Caco-2 (cell line): ENCODE data around the gene ARFGEF2. TPM values are rescaled to one million over a fixed set of nuclear protein-coding genes. Genes with fewer than 3 reads are reported as not detected.
A peak's percentile ranks its signal among the peaks of the same experiment; 100 is the strongest.
"Not testable (repeated sequence)": the region's sequence is repeated elsewhere in the genome, so short reads cannot be mapped to it uniquely, and the experiment has no call there.

Experiments used
- BruUV-seq: library from RNA; stranded (reverse); fragments of 400-500 nt; replicated peaks from 2 replicates; lab custom pipeline; 2021; lab: Mats Ljungman, UMichigan
- CTCF ChIA-PET: fragments of 300-600 bp; sonication (Branson Sonifier 250); formaldehyde crosslinking; loops from one replicate; lab custom pipeline; 2022; ENCODE audit warnings: antibody characterized with exemption; lab: Charles Lee
- POLR2A ChIA-PET: fragments of 300-600 bp; sonication (Branson Sonifier 250); formaldehyde crosslinking; loops from one replicate; lab custom pipeline; 2022; ENCODE audit warnings: antibody characterized with exemption; lab: Charles Lee
- DNase-seq, 2 experiments: peaks; one replicate each; pipeline versions ENCODE4 v3.0.0 to v3.0.0-alpha.2; 2020 to 2022
- H3K27me3 ChIP-seq: replicated peaks from 2 replicates; pipeline ENCODE4 v1.6.0; 2011; ENCODE audit warnings: low read length; ENCODE audit not compliant: control insufficient read depth, insufficient read depth
- H3K36me3 ChIP-seq: 2 replicates; pipeline ENCODE4 v1.5.1; 2011; ENCODE audit warnings: low read length; ENCODE audit not compliant: control insufficient read depth, insufficient read depth
- H3K4me1 ChIP-seq: fragments of 250-450 bp; sonication (Bioruptor Pico); 2 replicates; pipeline ENCODE4 v1.5.1; 2020; ENCODE audit warnings: mild to moderate bottlenecking
- H3K4me3 ChIP-seq: 2 replicates; pipeline ENCODE4 v1.5.1; 2011; ENCODE audit warnings: low read depth, mild to moderate bottlenecking, control low read depth, low read length
- H3K9me3 ChIP-seq: fragments of 250-450 bp; sonication (Bioruptor Pico); 2 replicates; pipeline ENCODE4 v1.5.1; 2020; ENCODE audit warnings: mild to moderate bottlenecking, moderate library complexity
- H3K27ac Mint-ChIP-seq: one replicate; pipeline ENCODE4 v1.8.0; 2022; ENCODE audit warnings: mixed read lengths; ENCODE audit not compliant: unreplicated experiment
- H3K27me3 Mint-ChIP-seq: one replicate; pipeline ENCODE4 v1.8.0; 2022; ENCODE audit warnings: mixed read lengths; ENCODE audit not compliant: insufficient read depth, unreplicated experiment
- H3K36me3 Mint-ChIP-seq: one replicate; pipeline ENCODE4 v1.8.0; 2022; ENCODE audit warnings: mild to moderate bottlenecking, mixed read lengths; ENCODE audit not compliant: insufficient read depth, unreplicated experiment
- H3K4me1 Mint-ChIP-seq: one replicate; pipeline ENCODE4 v1.8.0; 2022; ENCODE audit warnings: low read depth, mixed read lengths; ENCODE audit not compliant: unreplicated experiment
- H3K4me3 Mint-ChIP-seq: one replicate; pipeline ENCODE4 v1.8.0; 2022; ENCODE audit warnings: mild to moderate bottlenecking, moderate library complexity, mixed read lengths; ENCODE audit not compliant: unreplicated experiment
- H3K9me3 Mint-ChIP-seq: one replicate; pipeline ENCODE4 v1.8.0; 2022; ENCODE audit warnings: mixed read lengths; ENCODE audit not compliant: unreplicated experiment
- CTCF ChIP-seq, 2 experiments: fragments of 200-600 bp in 1 of 2; IDR thresholded peaks; 1 replicate in 1 of 2; 2 replicates in 1 of 2; pipeline versions ENCODE4 v1.5.1 to v1.8.0; 2011 to 2022; ENCODE audit warnings: antibody characterized with exemption in 1 of 2, control low read depth in 1 of 2, inconsistent platforms in 1 of 2, low read depth in 1 of 2, low read length in 1 of 2, mild to moderate bottlenecking in 1 of 2, moderate library complexity in 1 of 2; ENCODE audit not compliant: insufficient read depth in 1 of 2, severe bottlenecking in 1 of 2, unreplicated experiment in 1 of 2
- intact Hi-C: fragments of 100-400 bp; cut with micrococcal nuclease; formaldehyde crosslinking; loops from one replicate; pipeline ENCODE4 v1.10.0; 2022; ENCODE audit not compliant: unreplicated experiment
- total RNA-seq: library from RNA; stranded (reverse); gene quantifications from 2 replicates; pipeline ENCODE4 v1.2.3, GENCODE V29; 2022

Gene ARFGEF2
- total RNA-seq, 1 experiment from 2014 or later, result 78.8 TPM

DNA sequence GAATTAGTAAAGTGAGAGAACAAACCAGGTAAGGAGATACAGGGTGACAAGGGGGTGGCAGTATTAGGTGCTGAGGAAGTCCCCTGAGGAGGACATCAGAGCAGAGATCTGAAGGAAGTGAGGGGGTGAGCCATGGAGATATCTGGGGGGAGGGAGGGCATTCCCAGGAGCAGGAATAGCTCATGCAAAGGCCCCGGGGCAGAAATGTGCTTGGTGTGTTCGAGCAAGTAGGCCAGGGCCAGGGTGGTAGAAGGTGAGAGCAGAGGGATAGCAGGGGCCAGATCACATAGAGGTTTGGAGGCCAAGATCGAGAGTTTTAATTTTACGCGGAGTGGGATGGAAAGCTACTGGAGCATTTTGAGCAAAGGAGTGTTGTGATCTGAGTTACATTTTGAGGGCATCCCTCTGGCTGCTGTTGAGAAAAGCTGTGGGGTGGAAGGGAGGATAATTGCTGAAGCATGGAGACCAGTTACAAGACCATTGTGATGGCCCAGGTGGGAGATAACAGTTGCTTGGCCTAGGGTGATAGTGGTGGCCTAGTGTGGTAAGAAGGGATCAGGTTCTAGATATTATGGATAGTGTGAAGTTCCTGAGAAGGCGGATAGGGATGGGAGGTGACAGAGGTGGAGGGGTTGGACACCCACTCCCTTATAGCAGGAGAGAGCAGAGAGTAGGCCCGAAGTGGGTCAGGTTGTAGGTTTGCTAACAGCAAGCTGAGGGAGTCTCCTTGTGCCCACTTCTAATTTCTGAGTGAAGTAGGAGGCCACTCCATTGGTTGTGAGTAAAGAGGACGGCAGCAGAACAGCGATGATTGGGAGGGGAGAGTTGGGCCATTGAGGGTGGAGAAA is 10.2 kb downstream of the ARFGEF2 start:
- ChIA-PET CTCF (no interaction called here), POLR2A (no interaction called here)
- no peaks in the 10 kb centered on the region for H3K36me3 ChIP-seq
- no peak for TF ChIP-seq CTCF (IDR thresholded peaks at IDR 0.05; ENCODE audit: insufficient read depth in 1 of 2, low read depth in 1 of 2, low read length in 1 of 2, severe bottlenecking in 1 of 2, unreplicated experiment in 1 of 2)
- no peak overlapping the region for H3K4me3 ChIP-seq
- Mint-ChIP-seq H3K27me3 (no peaks in the 10 kb centered on the region), H3K36me3 (peaks cover 11% of the 10 kb centered on the region), H3K9me3 (no peaks in the 10 kb centered on the region), H3K27ac (no peak overlapping the region), H3K4me1 (no peaks in the 10 kb centered on the region), H3K4me3 (no peak overlapping the region)
- DNase-seq, result no peak
- no TSS peak for BruUV-seq
- intact Hi-C loops, result no loop called here
- H3K27me3 ChIP-seq, result no peaks in the 10 kb centered on the region
- no peaks in the 10 kb centered on the region for H3K4me1 ChIP-seq
- H3K9me3 ChIP-seq, result no peaks in the 10 kb centered on the region

GRCh38 chr20:48932375-48932941 is 10.9 kb downstream of the ARFGEF2 start:
- no TSS peak for BruUV-seq
- CTCF ChIA-PET, result no interaction called here
- no peak for DNase-seq
- peaks cover 18% of the 10 kb centered on the region for H3K36me3 Mint-ChIP-seq
- Histone ChIP-seq H3K9me3 (no peaks in the 10 kb centered on the region), H3K27me3 (no peaks in the 10 kb centered on the region), H3K4me3 (no peak overlapping the region), H3K4me1 (no peaks in the 10 kb centered on the region), H3K36me3 (no peaks in the 10 kb centered on the region)
- H3K4me3 Mint-ChIP-seq, result no peak overlapping the region
- no peaks in the 10 kb centered on the region for H3K4me1 Mint-ChIP-seq
- H3K27me3 Mint-ChIP-seq, result no peaks in the 10 kb centered on the region
- no peaks in the 10 kb centered on the region for H3K9me3 Mint-ChIP-seq
- intact Hi-C loops, result no loop called here
- no peak for TF ChIP-seq CTCF (IDR thresholded peaks at IDR 0.05; ENCODE audit: insufficient read depth in 1 of 2, low read depth in 1 of 2, low read length in 1 of 2, severe bottlenecking in 1 of 2, unreplicated experiment in 1 of 2)
- POLR2A ChIA-PET, result no interaction called here
- no peak overlapping the region for H3K27ac Mint-ChIP-seq

- H3K36me3 Mint-ChIP-seq, result peaks cover 18% of the 10 kb centered on the region
- CTCF ChIA-PET, result interaction anchor here (0.6 to 0.7 kb wide), 3 partner anchors 99 to 1551 kb away, joined by 3 to 7 read pairs (median 3); no protein-coding TSS in a partner anchor
- H3K9me3 ChIP-seq, result no peaks in the 10 kb centered on the region
- H3K4me1 ChIP-seq, result no peaks in the 10 kb centered on the region
- no peak overlapping the region for H3K4me3 ChIP-seq
- no peak overlapping the region for H3K27ac Mint-ChIP-seq
- no peaks in the 10 kb centered on the region for H3K4me1 Mint-ChIP-seq
- no peaks in the 10 kb centered on the region for H3K36me3 ChIP-seq
- BruUV-seq, result no TSS peak
- H3K9me3 Mint-ChIP-seq, result no peaks in the 10 kb centered on the region
- POLR2A ChIA-PET, result interaction anchor here (0.7 kb wide), 1 partner anchor 164 kb away, joined by 7 read pairs; no protein-coding TSS in a partner anchor
- intact Hi-C loops, result no loop called here
- no peak for DNase-seq
- H3K4me3 Mint-ChIP-seq, result no peak overlapping the region
- no peaks in the 10 kb centered on the region for H3K27me3 Mint-ChIP-seq
- H3K27me3 ChIP-seq, result no peaks in the 10 kb centered on the region
- peak in 1 of 2 experiments; percentile 16 for TF ChIP-seq CTCF (IDR thresholded peaks at IDR 0.05; ENCODE audit: insufficient read depth in 1 of 2, low read depth in 1 of 2, low read length in 1 of 2, severe bottlenecking in 1 of 2, unreplicated experiment in 1 of 2)
Measured at GRCh38 chr20:48933017-48933766, 11.7 kb downstream of the ARFGEF2 start.

- CTCF ChIA-PET, result interaction anchor here (0.6 kb wide), 1 partner anchor 277 kb away, joined by 7 read pairs; no protein-coding TSS in a partner anchor
- intact Hi-C loops, BruUV-seq, H3K36me3 ChIP-seq, DNase-seq, H3K4me3 ChIP-seq, H3K4me1 Mint-ChIP-seq, H3K9me3 Mint-ChIP-seq, POLR2A ChIA-PET, H3K4me1 ChIP-seq, H3K27me3 ChIP-seq, H3K9me3 ChIP-seq, H3K4me3 Mint-ChIP-seq, H3K27ac Mint-ChIP-seq, H3K27me3 Mint-ChIP-seq: not testable (repeated sequence)
- peaks cover 18% of the 10 kb centered on the region for H3K36me3 Mint-ChIP-seq
Measured at GRCh38 chr20:48934273-48934877, 12.9 kb downstream of the ARFGEF2 start.
